Mesenchymal stem cell (in vitro differentiated cells and primary cell): ENCODE measurements around the gene RAD51B.
A peak's percentile ranks its signal among the peaks of the same experiment; 100 is the strongest.

ENCODE experiments used
- DNase-seq: peaks from one replicate; pipeline ENCODE4 v3.0.0-alpha.2; 2013
- H2AFZ ChIP-seq: one replicate; pipeline ENCODE4 v1.6.1; 2013; ENCODE audit warnings: low read depth, mild to moderate bottlenecking, control low read depth, inconsistent platforms, low read length, moderate library complexity
- H2AK5ac ChIP-seq: 2 replicates; pipeline ENCODE4 v1.6.1; 2013; ENCODE audit warnings: low read length, moderate library complexity, mild to moderate bottlenecking, inconsistent platforms; ENCODE audit not compliant: severe bottlenecking
- H2BK120ac ChIP-seq: one replicate; pipeline ENCODE4 v1.6.1; 2013; ENCODE audit warnings: low read depth, mild to moderate bottlenecking, inconsistent platforms, low read length, moderate library complexity
- H2BK12ac ChIP-seq, 2 experiments: one replicate each; pipeline ENCODE4 v1.6.1; 2013; ENCODE audit warnings: inconsistent platforms in 2 of 2, low read length in 2 of 2, mild to moderate bottlenecking in 2 of 2, moderate library complexity in 2 of 2, control low read depth in 1 of 2
- H2BK15ac ChIP-seq: one replicate; pipeline ENCODE4 v1.6.1; 2013; ENCODE audit warnings: mild to moderate bottlenecking, low read depth, inconsistent platforms; ENCODE audit not compliant: poor library complexity, severe bottlenecking
- H2BK5ac ChIP-seq: 2 replicates; pipeline ENCODE4 v1.6.1; 2013; ENCODE audit warnings: low read depth, mild to moderate bottlenecking, low read length, control low read depth, inconsistent platforms; ENCODE audit not compliant: poor library complexity, severe bottlenecking
- H3K14ac ChIP-seq, 2 experiments: one replicate each; pipeline ENCODE4 v1.6.1; 2013; ENCODE audit warnings: inconsistent platforms in 2 of 2, low read length in 2 of 2, control low read depth in 1 of 2, mild to moderate bottlenecking in 1 of 2, moderate library complexity in 1 of 2
- H3K18ac ChIP-seq, 2 experiments: one replicate each; pipeline ENCODE4 v1.6.1; 2013; ENCODE audit warnings: inconsistent platforms in 2 of 2, low read length in 2 of 2, control low read depth in 1 of 2, low read depth in 1 of 2, mild to moderate bottlenecking in 1 of 2
- H3K23ac ChIP-seq, 2 experiments: one replicate each; pipeline ENCODE4 v1.6.1; 2013; ENCODE audit warnings: inconsistent platforms in 2 of 2, low read length in 2 of 2, mild to moderate bottlenecking in 2 of 2, moderate library complexity in 2 of 2, control low read depth in 1 of 2
- H3K27ac ChIP-seq: 2 replicates; pipeline ENCODE4 v1.5.1; 2013; ENCODE audit warnings: mild to moderate bottlenecking, moderate library complexity, low read length, control low read depth, inconsistent platforms; ENCODE audit not compliant: poor library complexity, severe bottlenecking
- H3K27me3 ChIP-seq, 2 experiments: 2 replicates each; pipeline versions ENCODE4 v1.6.1 to v1.7.0; 2013; ENCODE audit warnings: low read length in 2 of 2, mild to moderate bottlenecking in 2 of 2, moderate library complexity in 2 of 2, control low read depth in 1 of 2, inconsistent platforms in 1 of 2; ENCODE audit not compliant: control insufficient read depth in 1 of 2, insufficient read depth in 1 of 2
- H3K36me3 ChIP-seq, 2 experiments: 2 replicates each; pipeline versions ENCODE4 v1.6.1 to v1.7.0; 2013; ENCODE audit warnings: low read length in 2 of 2, control low read depth in 1 of 2, inconsistent platforms in 1 of 2, low read depth in 1 of 2, mild to moderate bottlenecking in 1 of 2; ENCODE audit not compliant: insufficient read depth in 2 of 2, control insufficient read depth in 1 of 2
- H3K4ac ChIP-seq, 2 experiments: one replicate each; pipeline ENCODE4 v1.6.1; 2013; ENCODE audit warnings: inconsistent platforms in 2 of 2, low read length in 2 of 2, mild to moderate bottlenecking in 2 of 2, moderate library complexity in 2 of 2, control low read depth in 1 of 2, low read depth in 1 of 2
- H3K4me1 ChIP-seq: 2 replicates; pipeline ENCODE4 v1.6.1; 2013; ENCODE audit warnings: low read depth, low read length, control low read depth; ENCODE audit not compliant: control insufficient read depth, insufficient read depth
- H3K4me2 ChIP-seq: 2 replicates; pipeline ENCODE4 v1.6.1; 2013; ENCODE audit warnings: low read length, mild to moderate bottlenecking, inconsistent platforms; ENCODE audit not compliant: poor library complexity, severe bottlenecking
- H3K4me3 ChIP-seq, 2 experiments: 2 replicates each; pipeline versions ENCODE4 v1.5.1 to v1.7.0; 2013; ENCODE audit warnings: low read length in 2 of 2, mild to moderate bottlenecking in 2 of 2, control low read depth in 1 of 2, low read depth in 1 of 2; ENCODE audit not compliant: insufficient read depth in 1 of 2
- H3K79me1 ChIP-seq: replicated peaks from 2 replicates; pipeline ENCODE4 v1.6.1; 2013; ENCODE audit warnings: mild to moderate bottlenecking, control low read depth, low read length, inconsistent platforms; ENCODE audit not compliant: poor library complexity, severe bottlenecking
- H3K9ac ChIP-seq: 2 replicates; pipeline ENCODE4 v1.7.0; 2013; ENCODE audit warnings: mild to moderate bottlenecking, low read length, moderate library complexity
- H3K9me3 ChIP-seq: 2 replicates; pipeline ENCODE4 v1.7.0; 2013; ENCODE audit warnings: mild to moderate bottlenecking, low read length; ENCODE audit not compliant: control insufficient read depth
- H4K8ac ChIP-seq: one replicate; pipeline ENCODE4 v1.6.1; 2013; ENCODE audit warnings: inconsistent platforms, mild to moderate bottlenecking, low read length, moderate library complexity
- H4K91ac ChIP-seq: one replicate; pipeline ENCODE4 v1.6.1; 2013; ENCODE audit warnings: mild to moderate bottlenecking, low read length, inconsistent platforms
- WGBS: methylation state at CpG from one replicate; pipeline ENCODE4 v1.1.7; 2013; ENCODE audit warnings: mixed read lengths; 5-methylcytosine and 5-hydroxymethylcytosine counted together

RAD51B gene

DNA sequence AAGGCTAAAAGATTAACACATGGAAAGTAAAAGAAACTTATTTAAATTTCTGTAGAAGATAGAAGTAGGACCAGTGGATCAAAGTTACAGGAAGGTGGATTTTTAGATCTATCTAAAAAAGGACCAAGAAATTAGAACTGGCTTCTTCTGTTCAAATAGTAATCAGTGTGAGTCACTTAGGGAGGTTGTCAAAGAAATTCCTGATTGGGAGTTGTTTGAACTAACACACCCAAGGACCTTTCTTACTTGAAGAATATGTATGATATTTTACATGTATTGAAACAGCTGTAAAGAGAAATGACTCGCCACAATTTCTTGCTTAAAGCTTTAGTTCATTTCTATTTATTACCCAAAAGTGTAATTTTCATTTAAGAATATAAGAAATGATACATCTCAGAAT lies 256.9 kb downstream of the RAD51B start:
- H2BK5ac ChIP-seq: no peak overlapping the region
- no peaks in the 10 kb centered on the region for H3K36me3 ChIP-seq
- H2AFZ ChIP-seq: no peak overlapping the region
- no peak overlapping the region for H3K23ac ChIP-seq
- H3K27me3 ChIP-seq: no peaks in the 10 kb centered on the region
- H3K9ac ChIP-seq: no peak overlapping the region
- H3K4me1 ChIP-seq: no peaks in the 10 kb centered on the region
- no CpG with 5 or more reads among the region's 1 CpG for WGBS
- DNase-seq: no peak
- no peak overlapping the region for H3K4ac ChIP-seq
- H3K27ac ChIP-seq: no peak overlapping the region
- peaks cover 6% of the 10 kb centered on the region for H3K79me1 ChIP-seq
- no peak overlapping the region for H4K91ac ChIP-seq
- H3K14ac ChIP-seq: no peak overlapping the region
- no peak overlapping the region for H2BK15ac ChIP-seq
- H2AK5ac ChIP-seq: no peak overlapping the region
- H3K4me3 ChIP-seq: no peak overlapping the region
- no peak overlapping the region for H2BK120ac ChIP-seq
- H3K4me2 ChIP-seq: no peak overlapping the region
- no peak overlapping the region for H2BK12ac ChIP-seq
- no peak overlapping the region for H3K18ac ChIP-seq
- peaks cover 16% of the 10 kb centered on the region for H3K9me3 ChIP-seq
- H4K8ac ChIP-seq: no peak overlapping the region

DNA sequence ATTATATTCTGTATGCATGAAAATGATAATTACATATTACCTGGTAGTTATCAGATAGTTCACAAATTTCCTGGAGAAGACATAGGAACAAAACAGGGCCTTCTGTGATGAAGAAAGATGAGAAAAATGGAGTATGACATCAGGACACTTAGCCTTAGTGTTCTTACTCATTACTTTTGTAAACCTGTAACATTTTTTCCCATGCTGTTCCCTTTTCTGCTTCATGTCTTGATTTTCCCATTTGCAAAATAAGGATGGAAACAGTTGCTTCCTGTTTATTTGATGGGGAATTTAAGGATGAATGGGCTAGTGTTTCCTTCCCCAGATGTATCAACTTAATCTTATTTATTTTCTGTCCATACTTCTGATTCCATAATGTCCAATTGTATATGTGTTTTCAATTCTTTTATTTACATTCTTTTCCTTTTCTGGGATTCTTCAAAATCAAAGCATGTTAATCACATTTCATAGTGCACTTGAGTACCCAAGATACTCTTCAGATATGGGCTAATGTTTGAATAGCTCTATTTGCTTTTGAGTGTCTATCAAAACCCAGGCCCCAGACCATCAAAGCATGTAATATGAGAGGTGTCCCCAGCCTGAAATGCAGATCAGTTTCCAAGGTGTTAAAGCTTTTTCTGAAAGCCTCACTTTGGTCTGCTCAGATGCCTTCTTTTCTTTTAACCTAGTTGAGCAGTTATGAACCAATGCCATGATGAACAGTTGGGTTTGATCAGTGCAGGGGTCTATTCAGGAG lies 260.5 kb downstream of the RAD51B start:
- Histone ChIP-seq H3K23ac (no peak overlapping the region), H2BK5ac (no peak overlapping the region), H3K27ac (no peak overlapping the region), H3K14ac (no peak overlapping the region), H3K18ac (peak overlapping the region; percentile 19 to 57), H4K91ac (no peak overlapping the region), H3K36me3 (no peaks in the 10 kb centered on the region), H2BK120ac (no peak overlapping the region), H3K4me3 (no peak overlapping the region), H3K4me1 (no peaks in the 10 kb centered on the region), H3K9ac (no peak overlapping the region), H3K4ac (no peak overlapping the region), H3K9me3 (no peaks in the 10 kb centered on the region), H3K4me2 (no peak overlapping the region), H2BK12ac (no peak overlapping the region), H4K8ac (no peak overlapping the region), H2AK5ac (no peak overlapping the region), H3K27me3 (no peaks in the 10 kb centered on the region), H2AFZ (no peak overlapping the region), H2BK15ac (no peak overlapping the region), H3K79me1 (peaks cover 4% of the 10 kb centered on the region)
- DNase-seq: peak; percentile 55

DNA sequence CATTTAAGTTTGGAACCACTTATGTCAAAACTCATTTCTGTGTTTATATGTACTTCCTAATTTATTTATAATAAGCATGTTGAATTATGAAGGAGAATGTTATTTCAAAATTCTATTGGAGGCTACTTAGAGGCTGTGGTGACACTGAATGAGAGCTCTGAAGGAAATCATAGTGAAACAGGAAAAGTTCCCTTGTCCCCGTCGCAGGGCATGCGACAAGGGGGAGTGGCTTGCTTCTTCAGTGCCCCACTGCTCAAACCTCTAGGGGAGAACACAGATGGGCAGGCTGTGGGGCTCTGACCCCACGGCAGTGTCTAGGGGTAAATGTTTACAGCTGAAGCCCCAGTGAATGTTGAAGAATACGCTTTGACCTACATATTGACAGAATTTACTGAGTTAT lies 261.9 kb downstream of the RAD51B start:
- Histone ChIP-seq H3K4me1 (peaks cover 3% of the 10 kb centered on the region), H3K79me1 (peaks cover 7% of the 10 kb centered on the region), H4K8ac (peak overlapping the region; percentile 60), H2BK120ac (no peak overlapping the region), H3K4ac (no peak overlapping the region), H3K9ac (no peak overlapping the region), H3K18ac (peak overlapping the region in 1 of 2 experiments; percentile 62), H2AK5ac (no peak overlapping the region), H3K4me2 (no peak overlapping the region), H3K9me3 (no peaks in the 10 kb centered on the region), H3K27ac (no peak overlapping the region), H4K91ac (peak overlapping the region; percentile 39), H3K27me3 (no peaks in the 10 kb centered on the region), H2AFZ (no peak overlapping the region), H2BK15ac (no peak overlapping the region), H3K4me3 (no peak overlapping the region), H2BK5ac (no peak overlapping the region), H3K14ac (no peak overlapping the region), H2BK12ac (peak overlapping the region in 1 of 2 experiments; percentile 15), H3K36me3 (no peaks in the 10 kb centered on the region), H3K23ac (no peak overlapping the region)
- WGBS: 68% methylated on average over 3 of the region's 5 CpGs
- no peak for DNase-seq

DNA sequence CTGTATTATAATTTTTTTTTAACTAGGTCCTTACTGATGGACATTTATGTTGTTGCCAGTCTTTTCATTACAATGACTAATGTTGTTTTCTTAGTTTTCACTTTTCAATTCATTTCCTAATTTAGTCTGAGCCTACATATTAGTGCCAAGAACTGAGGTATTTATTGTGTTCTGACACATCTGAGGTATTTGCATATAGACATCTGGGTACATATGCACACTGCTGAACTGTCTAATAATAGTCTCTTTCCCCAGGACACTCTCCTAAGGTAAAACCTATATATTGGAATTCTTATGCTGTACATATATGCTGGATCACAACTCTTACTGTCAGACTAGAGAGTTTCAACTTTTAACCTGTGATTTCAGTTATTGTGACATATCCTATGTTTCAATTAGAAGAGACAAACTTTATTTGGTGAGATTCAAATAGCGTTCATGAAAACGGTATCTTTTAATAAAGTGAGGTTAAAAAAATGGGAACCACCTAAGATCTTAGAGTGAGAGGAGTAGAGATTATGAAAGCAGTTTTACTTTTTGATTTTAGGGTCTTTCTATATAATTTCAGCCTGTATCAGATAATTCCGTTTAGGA lies 263.2 kb downstream of the RAD51B start:
- no peak overlapping the region for H2AK5ac ChIP-seq
- H3K27ac ChIP-seq: no peak overlapping the region
- no peak overlapping the region for H3K23ac ChIP-seq
- no peak overlapping the region for H3K4ac ChIP-seq
- WGBS: 95% methylated on average over 2 of the region's 3 CpGs
- no peak overlapping the region for H3K4me2 ChIP-seq
- DNase-seq: no peak
- no peak overlapping the region for H2BK5ac ChIP-seq
- H3K4me3 ChIP-seq: no peak overlapping the region
- no peak overlapping the region for H4K91ac ChIP-seq
- H2AFZ ChIP-seq: no peak overlapping the region
- no peak overlapping the region for H3K9ac ChIP-seq
- H3K18ac ChIP-seq: no peak overlapping the region
- H4K8ac ChIP-seq: no peak overlapping the region
- H2BK12ac ChIP-seq: no peak overlapping the region
- no peak overlapping the region for H3K14ac ChIP-seq
- H3K36me3 ChIP-seq: no peaks in the 10 kb centered on the region
- H3K9me3 ChIP-seq: no peaks in the 10 kb centered on the region
- H3K27me3 ChIP-seq: no peaks in the 10 kb centered on the region
- H2BK15ac ChIP-seq: no peak overlapping the region
- H3K79me1 ChIP-seq: peaks cover 7% of the 10 kb centered on the region
- H2BK120ac ChIP-seq: no peak overlapping the region
- H3K4me1 ChIP-seq: peaks cover 3% of the 10 kb centered on the region
